ENCODE results near the gene SPR.

SPR gene

GRCh38 chr2:72935611-72935957, 48.4 kb downstream of the SPR start:
- peaks cover 24% of the 10 kb centered on the region for H3K27me3 ChIP-seq (ENCODE audit: control insufficient read depth, insufficient read depth, low read length)
- H3K4me1 ChIP-seq (ENCODE audit: control insufficient read depth, insufficient read depth, low read length) = peaks cover 23% of the 10 kb centered on the region
- no peaks in the 10 kb centered on the region for H3K36me3 ChIP-seq (ENCODE audit: insufficient read depth, low read length)
- H3K4me3 ChIP-seq (ENCODE audit: low read length) = no peak overlapping the region
- no peak overlapping the region for H3K9ac ChIP-seq (ENCODE audit: low read depth, low read length)
- H3K4me2 ChIP-seq (ENCODE audit: low read length) = no peak overlapping the region
- no peaks in the 10 kb centered on the region for H3K9me3 ChIP-seq (replicated peaks; ENCODE audit: low read length)

- Histone ChIP-seq H3K4me3 (ENCODE audit: low read length) (no peak overlapping the region), H3K36me3 (ENCODE audit: insufficient read depth, low read length) (no peaks in the 10 kb centered on the region), H3K9me3 (replicated peaks; ENCODE audit: low read length) (no peaks in the 10 kb centered on the region), H3K4me2 (ENCODE audit: low read length) (no peak overlapping the region), H3K4me1 (ENCODE audit: control insufficient read depth, insufficient read depth, low read length) (peaks cover 23% of the 10 kb centered on the region), H3K27me3 (ENCODE audit: control insufficient read depth, insufficient read depth, low read length) (peaks cover 20% of the 10 kb centered on the region), H3K9ac (ENCODE audit: low read depth, low read length) (no peak overlapping the region)
Measured at GRCh38 chr2:72936660-72937355, 49.6 kb downstream of the SPR start.

- Histone ChIP-seq H3K4me2 (ENCODE audit: low read length) (no peak overlapping the region), H3K9ac (ENCODE audit: low read depth, low read length) (no peak overlapping the region), H3K27me3 (ENCODE audit: control insufficient read depth, insufficient read depth, low read length) (peaks cover 20% of the 10 kb centered on the region), H3K4me1 (ENCODE audit: control insufficient read depth, insufficient read depth, low read length) (peaks cover 18% of the 10 kb centered on the region), H3K36me3 (ENCODE audit: insufficient read depth, low read length) (no peaks in the 10 kb centered on the region), H3K4me3 (ENCODE audit: low read length) (no peak overlapping the region), H3K9me3 (replicated peaks; ENCODE audit: low read length) (no peaks in the 10 kb centered on the region)
Measured at GRCh38 chr2:72937356-72937669, 50.1 kb downstream of the SPR start.

- Histone ChIP-seq H3K4me2 (ENCODE audit: low read length) (no peak overlapping the region), H3K36me3 (ENCODE audit: insufficient read depth, low read length) (no peaks in the 10 kb centered on the region), H3K4me3 (ENCODE audit: low read length) (no peak overlapping the region), H3K9ac (ENCODE audit: low read depth, low read length) (no peak overlapping the region), H3K4me1 (ENCODE audit: control insufficient read depth, insufficient read depth, low read length) (peaks cover 16% of the 10 kb centered on the region), H3K27me3 (ENCODE audit: control insufficient read depth, insufficient read depth, low read length) (peaks cover 20% of the 10 kb centered on the region), H3K9me3 (replicated peaks; ENCODE audit: low read length) (no peaks in the 10 kb centered on the region)
Measured at GRCh38 chr2:72938455-72938854, 51.2 kb downstream of the SPR start.

- H3K4me1 ChIP-seq (ENCODE audit: control insufficient read depth, insufficient read depth, low read length) = peaks cover 16% of the 10 kb centered on the region
- H3K9me3 ChIP-seq (replicated peaks; ENCODE audit: low read length) = no peaks in the 10 kb centered on the region
- H3K4me3 ChIP-seq (ENCODE audit: low read length) = no peak overlapping the region
- no peak overlapping the region for H3K9ac ChIP-seq (ENCODE audit: low read depth, low read length)
- peak overlapping the region; percentile 38 for H3K4me2 ChIP-seq (ENCODE audit: low read length)
- H3K27me3 ChIP-seq (ENCODE audit: control insufficient read depth, insufficient read depth, low read length) = peaks cover 19% of the 10 kb centered on the region
- no peaks in the 10 kb centered on the region for H3K36me3 ChIP-seq (ENCODE audit: insufficient read depth, low read length)
Measured at GRCh38 chr2:72940361-72940760, 53.2 kb downstream of the SPR start.

- H3K27me3 ChIP-seq (ENCODE audit: control insufficient read depth, insufficient read depth, low read length) = peaks cover 15% of the 10 kb centered on the region
- H3K36me3 ChIP-seq (ENCODE audit: insufficient read depth, low read length) = no peaks in the 10 kb centered on the region
- H3K9me3 ChIP-seq (replicated peaks; ENCODE audit: low read length) = no peaks in the 10 kb centered on the region
- H3K4me2 ChIP-seq (ENCODE audit: low read length) = peak overlapping the region; percentile 38
- no peak overlapping the region for H3K9ac ChIP-seq (ENCODE audit: low read depth, low read length)
- peaks cover 16% of the 10 kb centered on the region for H3K4me1 ChIP-seq (ENCODE audit: control insufficient read depth, insufficient read depth, low read length)
- H3K4me3 ChIP-seq (ENCODE audit: low read length) = no peak overlapping the region
Measured at GRCh38 chr2:72940786-72941185, 53.6 kb downstream of the SPR start.
